HEK293 (cell line): Measurements from ENCODE around the gene MDN1.

Experiments used
- BCL11A ChIP-seq: fragments of 450-650 bp; formaldehyde crosslinking; IDR thresholded peaks from 2 replicates; pipeline ENCODE4 v1.5.1; 2016; ENCODE audit warnings: low read depth, missing biosample characterization, missing genetic modification characterization
- HOXD13 ChIP-seq: sonication (generic); formaldehyde crosslinking; IDR thresholded peaks from 2 replicates; pipeline ENCODE4 v1.8.0; 2022; ENCODE audit warnings: missing genetic modification reagents, borderline replicate concordance
- KLF16 ChIP-seq: fragments of 450-650 bp; formaldehyde crosslinking; IDR thresholded peaks from 2 replicates; pipeline ENCODE4 v1.5.1; 2017; ENCODE audit warnings: missing biosample characterization, missing genetic modification characterization
- KLF9 ChIP-seq: fragments of 450-650 bp; formaldehyde crosslinking; IDR thresholded peaks from 2 replicates; pipeline ENCODE4 v1.5.1; 2016; ENCODE audit warnings: missing biosample characterization, missing genetic modification characterization, low read depth
- MZF1 ChIP-seq: fragments of 450-650 bp; formaldehyde crosslinking; IDR thresholded peaks from 2 replicates; pipeline ENCODE4 v1.5.1; 2017; ENCODE audit warnings: missing biosample characterization, missing genetic modification characterization, borderline replicate concordance
- SETDB1 ChIP-seq: IDR thresholded peaks from one replicate; pipeline ENCODE4 v1.6.1; 2017; ENCODE audit warnings: mild to moderate bottlenecking, low read length, moderate library complexity, mixed read lengths; ENCODE audit not compliant: insufficient read length
- SP2 ChIP-seq: fragments of 450-650 bp; formaldehyde crosslinking; IDR thresholded peaks from 2 replicates; pipeline ENCODE4 v1.5.1; 2016; ENCODE audit warnings: missing biosample characterization, missing genetic modification characterization
- ZBTB1 ChIP-seq: fragments of 450-650 bp; formaldehyde crosslinking; IDR thresholded peaks from 2 replicates; pipeline ENCODE4 v1.5.1; 2016; ENCODE audit warnings: missing biosample characterization, missing genetic modification characterization
- ZBTB17 ChIP-seq: fragments of 450-650 bp; formaldehyde crosslinking; IDR thresholded peaks from 2 replicates; pipeline ENCODE4 v1.5.1; 2016; ENCODE audit warnings: missing biosample characterization, missing genetic modification characterization
- ZBTB20 ChIP-seq: fragments of 450-650 bp; formaldehyde crosslinking; IDR thresholded peaks from 2 replicates; pipeline ENCODE4 v1.5.1; 2016; ENCODE audit warnings: missing biosample characterization, missing genetic modification characterization
- ZBTB26 ChIP-seq: fragments of 450-650 bp; formaldehyde crosslinking; optimal IDR thresholded peaks from 2 replicates; pipeline ENCODE3; 2016; ENCODE audit warnings: missing biosample characterization, mild to moderate bottlenecking, missing genetic modification characterization
- ZBTB48 ChIP-seq: fragments of 450-650 bp; formaldehyde crosslinking; IDR thresholded peaks from 2 replicates; pipeline ENCODE4 v1.5.1; 2016; ENCODE audit warnings: missing biosample characterization, missing genetic modification characterization
- ZFP41 ChIP-seq: fragments of 450-650 bp; formaldehyde crosslinking; IDR thresholded peaks from 2 replicates; pipeline ENCODE4 v1.5.1; 2016; ENCODE audit warnings: missing biosample characterization, missing genetic modification characterization, borderline replicate concordance
- ZNF10 ChIP-seq: fragments of 450-650 bp; formaldehyde crosslinking; IDR thresholded peaks from 2 replicates; pipeline ENCODE4 v1.5.1; 2017; ENCODE audit warnings: missing biosample characterization, missing genetic modification characterization
- ZNF121 ChIP-seq: fragments of 450-650 bp; formaldehyde crosslinking; IDR thresholded peaks from 2 replicates; pipeline ENCODE4 v1.5.1; 2016; ENCODE audit warnings: missing biosample characterization, missing genetic modification characterization
- ZNF132 ChIP-seq: fragments of 450-650 bp; formaldehyde crosslinking; IDR thresholded peaks from 2 replicates; pipeline ENCODE4 v1.5.1; 2017; ENCODE audit warnings: missing biosample characterization, missing genetic modification characterization, borderline replicate concordance
- ZNF133 ChIP-seq: fragments of 450-650 bp; formaldehyde crosslinking; IDR thresholded peaks from 2 replicates; pipeline ENCODE4 v1.5.1; 2016; ENCODE audit warnings: missing biosample characterization, missing genetic modification characterization
- ZNF138 ChIP-seq: fragments of 450-650 bp; formaldehyde crosslinking; IDR thresholded peaks from 2 replicates; pipeline ENCODE4 v1.5.1; 2016; ENCODE audit warnings: missing biosample characterization, missing genetic modification characterization, borderline replicate concordance
- ZNF140 ChIP-seq: fragments of 450-650 bp; formaldehyde crosslinking; IDR thresholded peaks from 2 replicates; pipeline ENCODE4 v1.5.1; 2016; ENCODE audit warnings: missing biosample characterization, missing genetic modification characterization
- ZNF16 ChIP-seq: fragments of 450-650 bp; formaldehyde crosslinking; IDR thresholded peaks from 2 replicates; pipeline ENCODE4 v1.5.1; 2016; ENCODE audit warnings: low read depth, missing biosample characterization, missing genetic modification characterization
- ZNF19 ChIP-seq: fragments of 450-650 bp; formaldehyde crosslinking; IDR thresholded peaks from 2 replicates; pipeline ENCODE4; 2016; ENCODE audit warnings: missing biosample characterization, missing genetic modification characterization, low read depth
- ZNF23 ChIP-seq: fragments of 450-650 bp; formaldehyde crosslinking; IDR thresholded peaks from 2 replicates; pipeline ENCODE4 v1.5.1; 2016; ENCODE audit warnings: missing biosample characterization, missing genetic modification characterization, borderline replicate concordance
- ZNF26 ChIP-seq: fragments of 450-650 bp; formaldehyde crosslinking; IDR thresholded peaks from 2 replicates; pipeline ENCODE4 v1.5.1; 2016; ENCODE audit warnings: missing biosample characterization, missing genetic modification characterization
- ZNF280D ChIP-seq: fragments of 450-650 bp; formaldehyde crosslinking; IDR thresholded peaks from 2 replicates; pipeline ENCODE4 v1.5.1; 2016; ENCODE audit warnings: missing biosample characterization, missing genetic modification characterization
- ZNF302 ChIP-seq: fragments of 450-650 bp; formaldehyde crosslinking; IDR thresholded peaks from 2 replicates; pipeline ENCODE4 v1.5.1; 2016; ENCODE audit warnings: missing biosample characterization, missing genetic modification characterization, low read depth
- ZNF324 ChIP-seq: fragments of 450-650 bp; formaldehyde crosslinking; IDR thresholded peaks from 2 replicates; pipeline ENCODE4 v1.5.1; 2016; ENCODE audit warnings: missing biosample characterization, missing genetic modification characterization
- ZNF416 ChIP-seq: fragments of 450-650 bp; formaldehyde crosslinking; IDR thresholded peaks from 2 replicates; pipeline ENCODE4 v1.5.1; 2016; ENCODE audit warnings: missing biosample characterization, missing genetic modification characterization
- ZNF433 ChIP-seq: fragments of 450-650 bp; formaldehyde crosslinking; IDR thresholded peaks from 2 replicates; pipeline ENCODE4 v1.5.1; 2016; ENCODE audit warnings: missing biosample characterization, missing genetic modification characterization, low read depth
- ZNF571 ChIP-seq: fragments of 450-650 bp; formaldehyde crosslinking; IDR thresholded peaks from 2 replicates; pipeline ENCODE4 v1.5.0; 2017; ENCODE audit warnings: missing biosample characterization, missing genetic modification characterization
- ZNF610 ChIP-seq: fragments of 450-650 bp; formaldehyde crosslinking; IDR thresholded peaks from 2 replicates; pipeline ENCODE4 v1.5.1; 2016; ENCODE audit warnings: missing biosample characterization, missing genetic modification characterization, borderline replicate concordance
- ZNF664 ChIP-seq: fragments of 450-650 bp; formaldehyde crosslinking; IDR thresholded peaks from 2 replicates; pipeline ENCODE4 v1.5.1; 2016; ENCODE audit warnings: missing biosample characterization, missing genetic modification characterization
- ZNF670 ChIP-seq: fragments of 450-650 bp; formaldehyde crosslinking; IDR thresholded peaks from 2 replicates; pipeline ENCODE4 v1.5.1; 2016; ENCODE audit warnings: missing biosample characterization, missing genetic modification characterization, low read depth
- ZNF677 ChIP-seq: fragments of 450-650 bp; IDR thresholded peaks from 2 replicates; pipeline ENCODE4 v1.5.0; 2018; ENCODE audit warnings: missing biosample characterization, mild to moderate bottlenecking, missing genetic modification characterization, moderate library complexity
- ZNF747 ChIP-seq: fragments of 450-650 bp; formaldehyde crosslinking; IDR thresholded peaks from 2 replicates; pipeline ENCODE4 v1.5.1; 2016; ENCODE audit warnings: missing biosample characterization, missing genetic modification characterization
- ZNF776 ChIP-seq: fragments of 450-650 bp; formaldehyde crosslinking; IDR thresholded peaks from 2 replicates; pipeline ENCODE4 v1.5.0; 2017; ENCODE audit warnings: missing biosample characterization, missing genetic modification characterization, borderline replicate concordance
- ZNF791 ChIP-seq: fragments of 450-650 bp; formaldehyde crosslinking; IDR thresholded peaks from 2 replicates; pipeline ENCODE4 v1.5.1; 2016; ENCODE audit warnings: missing biosample characterization, missing genetic modification characterization

The MDN1 gene

GRCh38 chr6:89638320-89639195 is 181.0 kb downstream of the MDN1 start, which contains the start of gene LYRM2 (continued):
- TF ChIP-seq ZNF791 (tag by site-specific recombination), result no peak
- no peak for TF ChIP-seq ZNF776 (tag by site-specific recombination)
- no peak for TF ChIP-seq ZNF132 (tag by site-specific recombination)
- TF ChIP-seq ZNF433 (tag by site-specific recombination), result no peak
- TF ChIP-seq SETDB1, result no peak
- TF ChIP-seq ZNF121 (tag by site-specific recombination), result no peak
- peak; percentile 46; the same call in 1 of the 2 replicates for TF ChIP-seq ZBTB48
- TF ChIP-seq ZNF10 (tag by site-specific recombination), result no peak
- TF ChIP-seq ZNF280D (tag by site-specific recombination), result no peak
- TF ChIP-seq ZBTB20, result peak; percentile 72; the same call in 1 of the 2 replicates
- TF ChIP-seq ZNF664 (tag by site-specific recombination), result no peak
- peak; percentile 81 for TF ChIP-seq KLF9 (tag by site-specific recombination)
- TF ChIP-seq ZNF302, result no peak
- TF ChIP-seq ZNF416 (tag by site-specific recombination), result no peak
- TF ChIP-seq KLF16 (tag by site-specific recombination), result no peak
- TF ChIP-seq ZNF23 (tag by site-specific recombination), result no peak
- TF ChIP-seq ZNF138 (tag by site-specific recombination), result no peak
- peak; percentile 84 for TF ChIP-seq ZBTB17
- no peak for TF ChIP-seq ZNF16 (tag by site-specific recombination)
- TF ChIP-seq ZNF610 (tag by site-specific recombination), result no peak
- TF ChIP-seq SP2 (tag by site-specific recombination), result peak; percentile 76
- peak; percentile 62; the same call in 1 of the 2 replicates for TF ChIP-seq ZNF324 (tag by site-specific recombination)
- TF ChIP-seq ZNF747 (tag by site-specific recombination), result no peak
- TF ChIP-seq ZBTB1 (tag by site-specific recombination), result no peak
- no peak for TF ChIP-seq ZNF677 (tag by site-specific recombination)
- TF ChIP-seq HOXD13, result no peak
- TF ChIP-seq BCL11A (tag by site-specific recombination), result no peak
- no peak for TF ChIP-seq ZFP41 (tag by site-specific recombination)
- TF ChIP-seq ZNF670 (tag by site-specific recombination), result no peak
- no peak for TF ChIP-seq MZF1 (tag by site-specific recombination)
- no peak for TF ChIP-seq ZNF19 (tag by site-specific recombination)
- TF ChIP-seq ZBTB26 (tag by site-specific recombination), result peak; percentile 81
- no peak for TF ChIP-seq ZNF571 (tag by site-specific recombination)
- TF ChIP-seq ZNF26 (tag by site-specific recombination), result no peak
- TF ChIP-seq ZNF133 (tag by site-specific recombination), result no peak
- TF ChIP-seq ZNF140, result no peak
